Endothelial cell (in vitro differentiated cells): ENCODE data around the gene YPEL2. TPM values are rescaled to one million over a fixed set of nuclear protein-coding genes. Genes with fewer than 3 reads are reported as not detected.
"Not testable (repeated sequence)": the region's sequence is repeated elsewhere in the genome, so short reads cannot be mapped to it uniquely, and the experiment has no call there.

Experiments
- DNase-seq: peaks from one replicate; pipeline ENCODE4 v3.0.0; 2021; ENCODE audit warnings: low spot score
- H3K27ac Mint-ChIP-seq: one replicate; pipeline ENCODE4 v1.8.0; 2021; ENCODE audit warnings: mixed read lengths, inconsistent platforms; ENCODE audit not compliant: unreplicated experiment
- H3K27me3 Mint-ChIP-seq: one replicate; pipeline ENCODE4 v1.8.0; 2021; ENCODE audit warnings: mild to moderate bottlenecking, moderate library complexity, mixed read lengths, inconsistent platforms; ENCODE audit not compliant: unreplicated experiment
- H3K36me3 Mint-ChIP-seq: one replicate; pipeline ENCODE4 v1.8.0; 2021; ENCODE audit warnings: mild to moderate bottlenecking, low read depth, mixed read lengths, inconsistent platforms; ENCODE audit not compliant: unreplicated experiment
- H3K4me1 Mint-ChIP-seq: one replicate; pipeline ENCODE4 v1.8.0; 2021; ENCODE audit warnings: mild to moderate bottlenecking, mixed read lengths, inconsistent platforms; ENCODE audit not compliant: unreplicated experiment
- H3K4me3 Mint-ChIP-seq: one replicate; pipeline ENCODE4 v1.8.0; 2021; ENCODE audit warnings: mild to moderate bottlenecking, mixed read lengths, inconsistent platforms; ENCODE audit not compliant: unreplicated experiment
- H3K9me3 Mint-ChIP-seq: one replicate; pipeline ENCODE4 v1.8.0; 2021; ENCODE audit warnings: mixed read lengths, inconsistent platforms; ENCODE audit not compliant: unreplicated experiment
- CTCF ChIP-seq: fragments of 200-600 bp; sonication (generic); IDR thresholded peaks from one replicate; pipeline ENCODE4 v1.5.0; 2021; ENCODE audit warnings: antibody characterized with exemption; ENCODE audit not compliant: unreplicated experiment
- long read RNA-seq: library from polyadenylated mRNA; unstranded; transcript quantifications from one replicate; pipeline ENCODE4 v2.0.0, GENCODE V29; 2020; ENCODE audit not compliant: unreplicated experiment
- total RNA-seq: library from RNA; stranded (reverse); fragmentation: NEBNext Ultra II Directional; extraction: Animal tissue kit (Norgen Biotek cat#: 25700); gene quantifications from one replicate; pipeline ENCODE4 v1.2.1, GENCODE V29; 2021; ENCODE audit not compliant: unreplicated experiment

Gene YPEL2, protein sequence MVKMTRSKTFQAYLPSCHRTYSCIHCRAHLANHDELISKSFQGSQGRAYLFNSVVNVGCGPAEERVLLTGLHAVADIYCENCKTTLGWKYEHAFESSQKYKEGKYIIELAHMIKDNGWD
- 16.7 TPM for total RNA-seq
- long read RNA-seq, full-length matches to known transcripts, result 3 of 3 reads
- long read RNA-seq, partial matches to known transcripts, result 0 of 3 reads
- long read RNA-seq, other reads (novel, unspliced or antisense), result 0 of 3 reads

DNA sequence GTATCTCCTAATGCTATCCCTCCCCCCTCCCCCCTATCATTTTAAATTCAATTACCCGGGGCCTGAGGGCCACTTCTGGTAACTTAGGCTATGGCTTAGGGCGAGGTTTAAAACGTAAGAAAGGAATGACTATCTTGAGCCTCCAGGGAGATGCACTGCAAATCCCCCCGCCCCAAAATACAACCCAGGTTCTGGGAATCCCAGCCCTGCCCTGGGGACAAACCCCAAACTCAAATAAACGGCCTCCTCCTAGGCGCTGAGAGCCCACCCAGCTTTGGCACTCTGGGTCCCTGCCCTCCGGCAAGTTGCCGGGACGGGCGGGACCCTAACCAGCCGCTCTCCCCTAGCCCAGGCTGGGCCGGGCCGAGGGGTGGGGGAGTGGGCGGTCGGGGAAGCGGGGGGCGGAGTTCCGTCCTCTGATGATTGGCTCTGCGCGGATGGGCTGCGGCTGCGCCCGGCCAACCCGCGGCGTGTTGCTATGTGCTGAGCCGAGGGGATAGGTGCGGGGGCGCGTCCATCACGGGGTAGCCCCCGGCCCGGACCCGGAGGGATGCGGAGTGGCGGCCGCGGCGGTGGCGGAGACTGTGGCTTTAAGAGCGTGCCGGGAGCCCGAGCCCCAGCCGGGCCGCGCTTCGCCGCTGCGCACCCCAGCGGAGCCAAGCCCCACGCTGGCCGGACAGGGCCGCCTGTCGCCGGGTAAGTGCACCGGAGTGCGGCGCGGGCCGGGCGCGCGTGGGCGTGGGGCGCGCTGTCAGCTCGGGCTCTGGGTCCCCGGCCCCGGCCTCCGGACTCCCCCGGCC is at the start of gene YPEL2:
Gene YPEL2, plus strand, starts transcription at position 527 of the 800 bp plus-strand sequence. CDS start 21,755 bp downstream, outside the sequence.
- DNase-seq, result peak; percentile 97
- TF ChIP-seq CTCF, result no peak
- Mint-ChIP-seq H3K4me3 (peak within 1 kb of the TSS; percentile 98), H3K27me3 (peaks cover 10% of the 10 kb centered on the region), H3K27ac (peak within 1 kb of the TSS; percentile 92), H3K9me3 (no peaks in the 10 kb centered on the region), H3K4me1 (peaks cover 69% of the 10 kb centered on the region), H3K36me3 (peaks cover 9% of the 10 kb centered on the region)

DNA sequence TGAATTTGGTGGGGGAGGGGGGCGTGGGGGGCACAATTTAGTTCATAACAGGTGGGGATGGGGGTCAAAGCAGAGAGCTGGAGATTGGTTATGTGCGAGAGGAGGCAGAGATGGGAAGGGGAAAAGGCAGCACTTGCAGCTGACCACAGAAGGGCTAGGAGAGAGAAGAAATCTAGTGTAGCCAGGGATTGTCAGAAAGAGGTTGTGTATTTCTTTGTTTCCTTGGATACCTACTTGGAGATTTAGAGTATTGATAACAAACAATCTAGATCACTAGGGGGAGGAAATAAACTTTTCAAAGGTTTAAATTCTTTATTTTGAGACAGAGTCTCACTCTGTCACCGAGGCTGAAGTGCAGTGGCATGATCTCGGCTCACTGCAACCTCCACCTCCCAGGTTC is 47.1 kb upstream of the YPEL2 start:
- H3K27ac Mint-ChIP-seq, result no peak overlapping the region
- H3K36me3 Mint-ChIP-seq, result peaks cover 4% of the 10 kb centered on the region
- no peak for TF ChIP-seq CTCF
- H3K4me1 Mint-ChIP-seq, result no peaks in the 10 kb centered on the region
- H3K4me3 Mint-ChIP-seq, result no peak overlapping the region
- no peaks in the 10 kb centered on the region for H3K27me3 Mint-ChIP-seq
- DNase-seq, result no peak
- H3K9me3 Mint-ChIP-seq, result no peaks in the 10 kb centered on the region

GRCh38 chr17:59287452-59287851 is 44.0 kb upstream of the YPEL2 start:
- peaks cover 7% of the 10 kb centered on the region for H3K4me1 Mint-ChIP-seq
- no peak for DNase-seq
- H3K27me3 Mint-ChIP-seq, result no peaks in the 10 kb centered on the region
- H3K36me3 Mint-ChIP-seq, result no peaks in the 10 kb centered on the region
- H3K4me3 Mint-ChIP-seq, result no peak overlapping the region
- no peaks in the 10 kb centered on the region for H3K9me3 Mint-ChIP-seq
- no peak overlapping the region for H3K27ac Mint-ChIP-seq
- no peak for TF ChIP-seq CTCF

DNA sequence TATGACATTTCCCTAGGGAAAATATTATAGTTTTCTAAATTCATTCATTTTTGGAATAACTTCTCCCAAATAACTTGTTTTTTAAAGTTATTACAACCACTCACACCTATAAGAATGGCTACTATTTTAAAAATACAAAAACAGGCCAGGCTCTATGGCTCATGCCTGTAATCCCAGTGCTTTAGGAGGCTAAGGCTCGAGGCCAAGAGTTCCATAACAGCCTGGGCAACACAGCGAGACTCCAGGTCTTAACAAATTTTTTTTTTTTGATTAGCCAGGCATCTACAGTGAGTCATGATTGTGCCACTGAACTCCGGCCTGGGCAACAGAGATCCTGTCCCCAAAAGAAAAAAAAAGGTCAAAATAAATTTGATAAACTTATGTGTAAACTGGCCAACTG is 43.6 kb upstream of the YPEL2 start:
- Mint-ChIP-seq H3K4me3 (no peak overlapping the region), H3K27me3 (no peaks in the 10 kb centered on the region), H3K9me3 (no peaks in the 10 kb centered on the region), H3K27ac (no peak overlapping the region), H3K36me3 (no peaks in the 10 kb centered on the region), H3K4me1 (peaks cover 7% of the 10 kb centered on the region)
- TF ChIP-seq CTCF, result no peak
- no peak for DNase-seq

DNA sequence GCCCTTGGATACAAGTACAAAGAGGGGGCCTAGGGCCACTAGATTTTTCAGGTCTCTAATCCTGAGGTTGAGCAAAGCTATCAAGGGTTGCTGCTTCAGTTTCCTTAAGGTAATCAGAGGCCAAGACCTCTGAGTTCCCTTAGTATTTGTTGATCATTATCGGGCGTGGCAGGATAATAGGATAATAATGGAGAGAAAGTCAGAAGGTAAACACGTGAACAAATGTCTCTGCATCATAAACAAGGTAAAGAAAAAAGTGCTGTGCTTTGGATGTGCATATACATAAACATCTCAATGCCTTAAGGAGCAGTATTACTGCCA is 41.5 kb upstream of the YPEL2 start:
- Mint-ChIP-seq H3K4me3 (no peak overlapping the region), H3K27me3 (no peaks in the 10 kb centered on the region)

GRCh38 chr17:59290302-59290998 is 41.0 kb upstream of the YPEL2 start:
- H3K36me3 Mint-ChIP-seq, H3K4me3 Mint-ChIP-seq, H3K27me3 Mint-ChIP-seq, H3K4me1 Mint-ChIP-seq, H3K9me3 Mint-ChIP-seq: not testable (repeated sequence)
- H3K27ac Mint-ChIP-seq, result peak overlapping the region; percentile 92
- peak; percentile 22 for DNase-seq

More for the DNA sequence above, 41.5 kb upstream of the YPEL2 start:
- no peak for TF ChIP-seq CTCF
- Mint-ChIP-seq H3K9me3 (no peaks in the 10 kb centered on the region), H3K27ac (peak overlapping the region; percentile 92), H3K4me1 (peaks cover 7% of the 10 kb centered on the region), H3K36me3 (no peaks in the 10 kb centered on the region)
- DNase-seq, result no peak
